MCF 10A (cell line): ENCODE data around the gene JAKMIP2. TPM values are rescaled to one million over a fixed set of nuclear protein-coding genes. Genes with fewer than 3 reads are reported as not detected.

Experiments used
- BruUV-seq: library from RNA; stranded (reverse); fragments of 400-500 nt; replicated peaks from 2 replicates; lab custom pipeline; 2021; lab: Mats Ljungman, UMichigan
- CTCF ChIA-PET: fragments of 300-600 bp; sonication (Branson Sonifier 250); formaldehyde crosslinking; extraction: SDS; loops from one replicate; lab custom pipeline; 2021; ENCODE audit warnings: antibody characterized with exemption, inconsistent platforms; lab: Yijun Ruan, JAX
- POLR2A ChIA-PET: fragments of 300-600, 350-650 bp; sonication (Branson Sonifier 250); formaldehyde crosslinking; extraction: SDS; loops from one replicate; lab custom pipeline; 2020; ENCODE audit warnings: antibody characterized with exemption, inconsistent platforms; lab: Yijun Ruan, JAX
- DNase-seq: peaks from one replicate; pipeline ENCODE4 v3.0.0-alpha.2; 2018; ENCODE audit not compliant: unreplicated experiment
- H3K27ac Mint-ChIP-seq: one replicate; pipeline ENCODE4 v1.8.0; 2022; ENCODE audit warnings: mild to moderate bottlenecking, low read depth, mixed read lengths; ENCODE audit not compliant: unreplicated experiment
- H3K27me3 Mint-ChIP-seq: one replicate; pipeline ENCODE4 v1.8.0; 2022; ENCODE audit warnings: mixed read lengths; ENCODE audit not compliant: insufficient read depth, unreplicated experiment
- H3K36me3 Mint-ChIP-seq: one replicate; pipeline ENCODE4 v1.8.0; 2022; ENCODE audit warnings: mild to moderate bottlenecking, moderate library complexity, mixed read lengths; ENCODE audit not compliant: insufficient read depth, unreplicated experiment
- H3K4me1 Mint-ChIP-seq: one replicate; pipeline ENCODE4 v1.8.0; 2022; ENCODE audit warnings: mixed read lengths; ENCODE audit not compliant: insufficient read depth, unreplicated experiment
- H3K4me3 Mint-ChIP-seq: one replicate; pipeline ENCODE4 v1.8.0; 2022; ENCODE audit warnings: mild to moderate bottlenecking, moderate library complexity, mixed read lengths; ENCODE audit not compliant: unreplicated experiment
- H3K9me3 Mint-ChIP-seq: one replicate; pipeline ENCODE4 v1.8.0; 2022; ENCODE audit warnings: mixed read lengths; ENCODE audit not compliant: unreplicated experiment
- CTCF ChIP-seq: fragments of 200-600 bp; IDR thresholded peaks from one replicate; pipeline ENCODE4 v1.8.0; 2022; ENCODE audit warnings: antibody characterized with exemption, mild to moderate bottlenecking; ENCODE audit not compliant: unreplicated experiment
- intact Hi-C: fragments of 100-400 bp; cut with micrococcal nuclease; formaldehyde crosslinking; loops from 2 replicates; pipeline ENCODE4 v1.14.1; 2022
- total RNA-seq: library from RNA; stranded (reverse); gene quantifications from 2 replicates; pipeline ENCODE4 v1.2.3, GENCODE V29; 2022

The JAKMIP2 gene
- total RNA-seq, 1 experiment from 2014 or later, result not detected

DNA sequence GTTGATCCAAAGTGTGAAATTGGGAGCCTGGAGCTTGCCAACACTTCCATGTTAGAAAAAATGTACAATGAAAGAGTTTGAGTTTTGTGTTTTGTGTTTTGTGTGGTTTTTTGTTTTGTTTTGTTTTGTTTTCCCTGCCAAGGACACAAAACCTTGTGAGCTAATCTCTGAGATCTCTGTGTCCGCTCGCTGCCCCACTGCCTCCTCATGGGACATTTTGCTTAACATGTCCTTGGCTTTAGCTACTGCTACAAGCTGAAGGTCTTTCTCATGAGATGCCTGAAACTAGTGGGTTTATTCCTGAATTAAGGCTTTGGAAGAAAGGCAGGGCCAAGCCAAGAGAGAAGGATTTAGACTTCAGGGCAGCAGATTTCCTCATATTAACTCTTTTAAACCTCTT is 7.3 kb upstream of the JAKMIP2 start:
- H3K27ac Mint-ChIP-seq, result no peak overlapping the region
- H3K9me3 Mint-ChIP-seq, result no peaks in the 10 kb centered on the region
- H3K36me3 Mint-ChIP-seq, result no peaks in the 10 kb centered on the region
- no peak for TF ChIP-seq CTCF
- intact Hi-C loops, result no loop called here
- no peaks in the 10 kb centered on the region for H3K4me1 Mint-ChIP-seq
- no peak overlapping the region for H3K4me3 Mint-ChIP-seq
- no TSS peak for BruUV-seq
- H3K27me3 Mint-ChIP-seq, result no peaks in the 10 kb centered on the region
- ChIA-PET POLR2A (no interaction called here), CTCF (interaction anchor here (1.1 to 1.5 kb wide), 2 partner anchors 11 to 33 kb away, joined by 4 to 7 read pairs; no protein-coding TSS in a partner anchor)
- no peak for DNase-seq

DNA sequence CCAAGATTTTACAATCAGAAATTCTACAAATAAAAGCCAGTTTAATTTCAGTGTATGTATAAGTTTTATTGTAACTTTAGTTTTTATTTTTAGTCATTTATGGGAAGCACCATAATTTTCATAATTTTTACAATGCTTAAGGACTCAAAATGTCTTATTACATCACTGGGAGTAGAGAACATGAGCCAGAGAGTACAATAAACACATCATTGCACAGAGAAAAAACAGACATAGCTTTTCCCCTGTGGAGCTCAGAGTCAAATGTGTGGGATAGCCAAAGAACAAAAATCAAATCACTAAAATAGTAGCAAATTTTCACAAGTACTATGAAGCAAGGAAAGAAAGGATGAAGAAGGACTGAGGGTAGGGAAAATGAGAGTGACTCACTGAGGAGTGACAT is 5.5 kb upstream of the JAKMIP2 start:
- POLR2A ChIA-PET, result interaction anchor here (1.2 kb wide), 1 partner anchor 365 kb away, joined by 3 read pairs; no protein-coding TSS in a partner anchor
- Mint-ChIP-seq H3K4me3 (no peak overlapping the region), H3K4me1 (no peaks in the 10 kb centered on the region), H3K9me3 (no peaks in the 10 kb centered on the region), H3K27me3 (peaks cover 13% of the 10 kb centered on the region), H3K36me3 (no peaks in the 10 kb centered on the region), H3K27ac (no peak overlapping the region)
- TF ChIP-seq CTCF, result no peak
- CTCF ChIA-PET, result interaction anchor here (0.9 to 1.0 kb wide), 2 partner anchors 99 to 109 kb away, joined by 3 read pairs; no protein-coding TSS in a partner anchor
- DNase-seq, result no peak
- intact Hi-C loops, result no loop called here
- no TSS peak for BruUV-seq

- intact Hi-C loops, result no loop called here
- no peaks in the 10 kb centered on the region for H3K36me3 Mint-ChIP-seq
- no peak for DNase-seq
- TF ChIP-seq CTCF, result no peak
- H3K4me1 Mint-ChIP-seq, result no peaks in the 10 kb centered on the region
- H3K27me3 Mint-ChIP-seq, result peaks cover 29% of the 10 kb centered on the region
- CTCF ChIA-PET, result interaction anchor here (0.6 to 0.7 kb wide), 2 partner anchors 164 to 1323 kb away, joined by 3 read pairs; no protein-coding TSS in a partner anchor
- no peak overlapping the region for H3K4me3 Mint-ChIP-seq
- no TSS peak for BruUV-seq
- no peaks in the 10 kb centered on the region for H3K9me3 Mint-ChIP-seq
- no peak overlapping the region for H3K27ac Mint-ChIP-seq
- POLR2A ChIA-PET, result no interaction called here
Observed at GRCh38 chr5:147786142-147786541, 3.6 kb upstream of the JAKMIP2 start.

GRCh38 chr5:147784146-147784987 is 1.8 kb upstream of the JAKMIP2 start:
- H3K4me3 Mint-ChIP-seq, result no peak overlapping the region
- no peak overlapping the region for H3K27ac Mint-ChIP-seq
- DNase-seq, result no peak
- POLR2A ChIA-PET, result no interaction called here
- no peaks in the 10 kb centered on the region for H3K4me1 Mint-ChIP-seq
- no peaks in the 10 kb centered on the region for H3K36me3 Mint-ChIP-seq
- BruUV-seq, result no TSS peak
- H3K27me3 Mint-ChIP-seq, result peaks cover 47% of the 10 kb centered on the region
- CTCF ChIA-PET, result interaction anchor here (0.6 kb wide), 1 partner anchor 211 kb away, joined by 3 read pairs; no protein-coding TSS in a partner anchor
- intact Hi-C loops, result no loop called here
- no peak for TF ChIP-seq CTCF
- no peaks in the 10 kb centered on the region for H3K9me3 Mint-ChIP-seq
